ENCODE measurements around the gene HIKESHI. TPM values are rescaled to one million over a fixed set of nuclear protein-coding genes. Genes with fewer than 3 reads are reported as not detected.

The HIKESHI gene
- polyA plus RNA-seq, 3 donors = 21.5 to 71.2 (median 65.4) TPM

DNA sequence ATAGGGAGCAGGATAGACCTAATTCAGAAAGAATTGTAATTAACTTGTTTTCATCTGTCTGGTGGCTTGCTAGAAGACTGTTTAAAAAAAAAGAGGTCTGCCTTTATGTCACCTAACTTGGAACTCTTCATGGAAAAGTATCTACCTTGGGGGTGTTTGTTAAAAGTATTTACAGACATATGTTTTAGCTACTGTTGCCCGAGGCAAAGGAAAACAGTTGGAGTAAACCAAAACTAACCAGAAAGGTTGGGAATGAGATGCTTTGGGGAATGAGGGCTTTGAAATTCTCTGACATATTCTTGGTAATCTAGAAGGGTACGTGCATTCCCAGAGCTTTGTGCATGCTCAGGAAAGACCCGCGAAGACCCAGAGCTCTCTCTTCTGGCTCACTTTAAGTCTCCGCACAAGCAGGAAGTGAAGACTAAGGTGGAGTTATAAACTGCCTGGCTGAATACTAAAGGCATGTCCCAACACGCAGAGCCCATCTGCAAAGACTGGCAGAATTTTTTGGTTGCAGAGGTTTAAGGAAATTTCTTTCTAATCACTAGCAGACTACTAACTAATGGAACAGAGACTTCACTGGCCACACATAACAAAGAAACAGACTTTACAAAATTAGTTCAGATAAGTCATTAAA, 33.2 kb downstream of the HIKESHI start:
- DNase-seq = no peak
- H3K4me1 Mint-ChIP-seq = peaks cover 2% of the 10 kb centered on the region
- Histone ChIP-seq H3K4me2 (replicated peaks; ENCODE audit: extremely low read depth, low read length, poor library complexity, severe bottlenecking) (no peak overlapping the region), H3K4me1 (ENCODE audit: control insufficient read depth in 1 of 2, insufficient read depth in 2 of 2, low read length in 2 of 2) (no peaks in the 10 kb centered on the region), H3K79me2 (ENCODE audit: insufficient read depth, low read length) (no peaks in the 10 kb centered on the region), H3K9me3 (replicated peaks in 1 of 2; ENCODE audit: control insufficient read depth in 1 of 2, insufficient read depth in 1 of 2, low read length in 2 of 2) (no peaks in the 10 kb centered on the region), H3K27me3 (ENCODE audit: control insufficient read depth in 2 of 2, insufficient read depth in 2 of 2, low read length in 2 of 2) (no peaks in the 10 kb centered on the region), H3K36me3 (replicated peaks in 1 of 2; ENCODE audit: control insufficient read depth in 1 of 2, insufficient read depth in 2 of 2, low read length in 2 of 2) (peaks cover 41 to 95% of the 10 kb centered on the region in 2 donors), H2AFZ (ENCODE audit: insufficient read depth, low read depth, low read length, poor library complexity, severe bottlenecking) (no peak overlapping the region), H3K4me3 (replicated peaks in 1 of 3; ENCODE audit: low read depth in 2 of 3, low read length in 3 of 3) (no peak overlapping the region), H3K27ac (ENCODE audit: low read depth in 1 of 2, low read length in 2 of 2) (no peak overlapping the region), H4K20me1 (ENCODE audit: insufficient read depth, low read length) (no peaks in the 10 kb centered on the region), H3K9ac (ENCODE audit: insufficient read depth, low read length, poor library complexity, severe bottlenecking) (no peak overlapping the region)
- peaks cover 0 to 2% (median 1%) of the 10 kb centered on the region in 3 donors for H3K27me3 Mint-ChIP-seq (ENCODE audit: low read depth in 3 of 3)
- TF ChIP-seq, protein P1, sequence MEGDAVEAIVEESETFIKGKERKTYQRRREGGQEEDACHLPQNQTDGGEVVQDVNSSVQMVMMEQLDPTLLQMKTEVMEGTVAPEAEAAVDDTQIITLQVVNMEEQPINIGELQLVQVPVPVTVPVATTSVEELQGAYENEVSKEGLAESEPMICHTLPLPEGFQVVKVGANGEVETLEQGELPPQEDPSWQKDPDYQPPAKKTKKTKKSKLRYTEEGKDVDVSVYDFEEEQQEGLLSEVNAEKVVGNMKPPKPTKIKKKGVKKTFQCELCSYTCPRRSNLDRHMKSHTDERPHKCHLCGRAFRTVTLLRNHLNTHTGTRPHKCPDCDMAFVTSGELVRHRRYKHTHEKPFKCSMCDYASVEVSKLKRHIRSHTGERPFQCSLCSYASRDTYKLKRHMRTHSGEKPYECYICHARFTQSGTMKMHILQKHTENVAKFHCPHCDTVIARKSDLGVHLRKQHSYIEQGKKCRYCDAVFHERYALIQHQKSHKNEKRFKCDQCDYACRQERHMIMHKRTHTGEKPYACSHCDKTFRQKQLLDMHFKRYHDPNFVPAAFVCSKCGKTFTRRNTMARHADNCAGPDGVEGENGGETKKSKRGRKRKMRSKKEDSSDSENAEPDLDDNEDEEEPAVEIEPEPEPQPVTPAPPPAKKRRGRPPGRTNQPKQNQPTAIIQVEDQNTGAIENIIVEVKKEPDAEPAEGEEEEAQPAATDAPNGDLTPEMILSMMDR (IDR thresholded peaks at IDR 0.05) = no peak
- H3K4me3 Mint-ChIP-seq = no peak overlapping the region
- peaks cover 72 to 88% of the 10 kb centered on the region in 2 donors for H3K36me3 Mint-ChIP-seq
- WGBS (ENCODE audit: insufficient coverage) = 100% methylated on average over 4 of the region's 6 CpGs
- H3K9me3 Mint-ChIP-seq = peaks cover 6 to 18% (median 9%) of the 10 kb centered on the region in 7 donors
- intact Hi-C loops (cut with micrococcal nuclease) = no loop called here
- H3K27ac Mint-ChIP-seq = peak overlapping the region in 1 of 7 donors; percentile 22

DNA sequence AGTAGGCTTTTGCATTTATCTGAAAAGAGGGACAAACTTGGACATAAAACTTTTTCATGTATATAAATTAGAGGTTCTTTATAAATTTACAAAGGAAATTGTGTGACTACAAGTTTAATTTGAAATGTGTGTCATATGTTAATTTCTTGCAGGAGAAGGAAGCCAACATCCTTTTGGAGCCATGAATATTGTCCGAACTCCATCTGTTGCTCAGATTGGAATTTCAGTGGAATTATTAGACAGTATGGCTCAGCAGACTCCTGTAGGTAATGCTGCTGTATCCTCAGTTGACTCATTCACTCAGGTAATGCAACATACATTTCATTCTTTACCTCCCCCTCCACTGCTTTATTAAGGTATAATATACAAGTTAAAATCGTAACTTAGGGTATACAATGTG, 35.2 kb downstream of the HIKESHI start:
- no peaks in the 10 kb centered on the region for H3K4me1 ChIP-seq (ENCODE audit: control insufficient read depth in 1 of 2, insufficient read depth in 2 of 2, low read length in 2 of 2)
- peaks cover 6 to 18% (median 8%) of the 10 kb centered on the region in 7 donors for H3K9me3 Mint-ChIP-seq
- H3K27me3 ChIP-seq (ENCODE audit: control insufficient read depth in 2 of 2, insufficient read depth in 2 of 2, low read length in 2 of 2) = no peaks in the 10 kb centered on the region
- H3K27ac Mint-ChIP-seq = no peak overlapping the region
- TF ChIP-seq, protein P1 (IDR thresholded peaks at IDR 0.05) = no peak
- H3K27ac ChIP-seq (ENCODE audit: low read depth in 1 of 2, low read length in 2 of 2) = no peak overlapping the region
- WGBS (ENCODE audit: insufficient coverage) = no CpG with 5 or more reads among the region's 2 CpGs
- no peak for DNase-seq
- peaks cover 69 to 77% of the 10 kb centered on the region in 2 donors for H3K36me3 Mint-ChIP-seq
- intact Hi-C loops (cut with micrococcal nuclease) = no loop called here
- no peaks in the 10 kb centered on the region for H3K9me3 ChIP-seq (replicated peaks in 1 of 2; ENCODE audit: control insufficient read depth in 1 of 2, insufficient read depth in 1 of 2, low read length in 2 of 2)
- H3K9ac ChIP-seq (ENCODE audit: insufficient read depth, low read length, poor library complexity, severe bottlenecking) = no peak overlapping the region
- peaks cover 0 to 2% (median 1%) of the 10 kb centered on the region in 3 donors for H3K27me3 Mint-ChIP-seq (ENCODE audit: low read depth in 3 of 3)
- no peak overlapping the region for H3K4me2 ChIP-seq (replicated peaks; ENCODE audit: extremely low read depth, low read length, poor library complexity, severe bottlenecking)
- H4K20me1 ChIP-seq (ENCODE audit: insufficient read depth, low read length) = no peaks in the 10 kb centered on the region
- peaks cover 35 to 81% of the 10 kb centered on the region in 2 donors for H3K36me3 ChIP-seq (replicated peaks in 1 of 2; ENCODE audit: control insufficient read depth in 1 of 2, insufficient read depth in 2 of 2, low read length in 2 of 2)
- H2AFZ ChIP-seq (ENCODE audit: insufficient read depth, low read depth, low read length, poor library complexity, severe bottlenecking) = no peak overlapping the region
- peaks cover 6% of the 10 kb centered on the region for H3K4me1 Mint-ChIP-seq
- H3K4me3 ChIP-seq (replicated peaks in 1 of 3; ENCODE audit: low read depth in 2 of 3, low read length in 3 of 3) = no peak overlapping the region
- H3K4me3 Mint-ChIP-seq = no peak overlapping the region
- peaks cover 5% of the 10 kb centered on the region for H3K79me2 ChIP-seq (ENCODE audit: insufficient read depth, low read length)

Data from CD14-positive monocyte (primary cell).